Keratinocyte (primary cell): ENCODE data around the gene LMOD1.

Experiments used
- CTCF ChIP-seq, 3 experiments: IDR thresholded peaks in 1 of 3; conservative IDR thresholded peaks in 1 of 3; optimal IDR thresholded peaks in 1 of 3; 2 replicates in 2 of 3; 3 replicates in 1 of 3; pipeline versions ENCODE3 to v1.5.1; 2011; ENCODE audit warnings: low read length in 3 of 3, mild to moderate bottlenecking in 3 of 3, moderate library complexity in 2 of 3, control low read depth in 1 of 3, inconsistent platforms in 1 of 3; ENCODE audit not compliant: insufficient read depth in 2 of 3; ENCODE audit errors: extremely low read depth in 1 of 3
- EZH2 ChIP-seq: IDR thresholded peaks from one replicate; pipeline ENCODE4 v1.6.1; 2012; ENCODE audit warnings: inconsistent platforms, mild to moderate bottlenecking, low read length, moderate library complexity

GRCh38 chr1:201893431-201893830 is 52.9 kb downstream of the LMOD1 start:
- TF ChIP-seq CTCF (optimal IDR thresholded peaks at IDR 0.05 in 1 of 3, IDR thresholded peaks at IDR 0.05 in 1 of 3, conservative IDR thresholded peaks at IDR 0.05 in 1 of 3; ENCODE audit: extremely low read depth in 1 of 3, insufficient read depth in 2 of 3, low read length in 3 of 3), result no peak
- no peak for TF ChIP-seq EZH2
